Mucosa of gallbladder (tissue), 1 donor: ENCODE results near the gene BCKDHA. TPM values are rescaled to one million over a fixed set of nuclear protein-coding genes. Genes with fewer than 3 reads are reported as not detected.
"Not testable (repeated sequence)": the region's sequence is repeated elsewhere in the genome, so short reads cannot be mapped to it uniquely, and the experiment has no call there.

Source experiments
- DNase-seq: peaks from one replicate; pipeline ENCODE4 v3.0.0-alpha.2; 2020; ENCODE audit warnings: low spot score
- total RNA-seq: library from RNA; stranded (reverse); gene quantifications from one replicate; pipeline ENCODE4 v1.2.1, GENCODE V29; 2021
- donor health status: DM: no; HTN: no; CAD: no.

The BCKDHA gene
- total RNA-seq, 1 donor from 2014 or later: 26.4 TPM

- no peak for DNase-seq
These were observed 50.2 kb downstream of the BCKDHA start for GRCh38 chr19:41447732-41448332.

GRCh38 chr19:41449079-41449864, 51.7 kb downstream of the BCKDHA start:
- peak; percentile 74 for DNase-seq

DNA sequence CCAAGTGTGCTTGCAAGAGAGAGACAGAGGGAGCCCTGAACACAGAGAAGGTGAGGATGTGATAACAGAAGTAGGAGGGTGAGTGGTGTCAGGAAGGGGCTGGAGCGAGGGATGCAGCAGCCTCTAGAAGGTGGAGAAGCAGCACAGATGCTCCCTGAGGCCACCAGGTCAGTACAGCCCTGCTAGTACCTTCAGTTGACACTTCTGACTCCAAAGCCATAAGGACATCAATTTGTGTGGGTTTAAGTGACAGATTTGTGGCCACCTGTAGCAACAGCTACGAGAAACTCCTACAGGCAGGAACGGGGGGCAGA, 52.2 kb downstream of the BCKDHA start:
- DNase-seq: no peak

DNA sequence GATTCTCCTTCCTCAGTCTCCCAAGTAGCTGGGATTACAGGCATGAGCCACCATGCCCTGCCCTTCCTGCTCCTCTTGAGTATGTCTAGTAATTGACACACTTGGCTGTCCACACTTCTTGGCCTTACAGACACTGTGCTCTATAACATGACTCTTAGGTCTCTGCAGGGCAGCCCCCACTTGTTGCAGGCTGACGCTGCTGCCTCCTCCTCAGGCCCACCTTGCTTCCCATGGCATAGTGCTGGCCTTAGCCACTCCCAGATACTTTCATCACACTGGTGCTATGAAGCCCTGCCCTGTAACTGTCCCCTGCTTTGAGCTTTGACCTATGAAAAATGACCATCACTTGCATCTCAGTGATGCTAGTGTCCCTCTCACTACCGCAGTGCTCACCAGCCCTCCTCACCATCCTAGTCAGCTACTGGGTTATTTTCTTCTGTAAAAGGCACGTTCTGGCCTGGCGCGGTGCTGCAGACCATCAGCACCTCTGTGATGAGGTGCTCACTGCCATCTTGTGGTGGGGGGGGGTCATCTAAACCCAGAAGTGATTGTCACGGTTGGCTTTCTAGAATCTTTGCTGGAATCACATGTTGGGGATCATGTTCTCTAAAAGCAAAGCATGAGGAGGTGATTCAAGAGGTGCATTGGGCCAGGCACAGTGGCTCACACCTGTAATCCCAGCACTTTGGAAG, 55.1 kb downstream of the BCKDHA start:
- DNase-seq: no peak

DNA sequence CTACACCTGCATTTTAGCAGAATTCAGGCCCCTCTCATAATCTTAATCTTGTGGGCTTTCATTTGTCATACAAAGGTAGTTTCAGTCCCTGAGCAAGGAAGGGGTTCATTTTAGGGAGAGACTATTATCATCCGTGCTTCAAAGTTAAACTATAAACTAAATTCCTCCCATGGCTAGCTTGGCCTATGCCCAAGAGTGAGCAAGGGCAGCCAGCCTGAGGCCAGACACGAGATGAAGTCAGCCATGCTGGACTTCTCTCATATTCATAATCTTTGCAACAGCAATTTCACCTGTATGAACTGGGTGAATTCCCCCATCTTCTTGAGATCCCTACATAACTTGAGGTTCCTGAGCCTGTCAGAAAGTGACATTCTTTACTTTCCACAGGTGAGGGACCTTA, 58.3 kb downstream of the BCKDHA start:
- DNase-seq: no peak

DNA sequence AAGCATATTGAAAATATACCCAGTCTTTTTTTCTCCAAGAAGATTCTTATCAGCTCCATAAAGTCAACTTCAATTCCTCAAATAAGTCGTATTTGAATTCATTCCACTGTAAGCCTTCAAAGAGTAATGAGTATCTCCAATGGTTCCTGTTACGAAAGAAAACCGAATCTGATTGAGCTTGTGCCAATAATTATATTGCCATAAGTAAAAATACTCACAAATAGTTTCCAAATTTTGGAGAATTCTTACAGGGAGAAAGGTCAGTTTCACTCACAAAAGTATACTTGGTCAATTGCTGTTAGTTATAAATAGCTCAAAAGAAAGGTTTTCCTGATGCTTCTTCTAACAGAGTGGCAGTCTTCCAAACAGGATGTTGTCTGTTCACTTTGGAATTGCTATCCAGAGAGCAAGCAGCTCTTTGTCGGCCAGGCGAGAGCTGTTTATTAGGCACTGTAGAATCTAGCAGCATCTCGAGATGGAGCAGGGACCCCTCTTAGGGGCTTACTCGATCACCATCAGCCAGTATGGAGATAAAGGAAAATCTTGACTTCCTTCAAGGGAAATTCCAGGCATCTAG, 58.8 kb downstream of the BCKDHA start:
- no peak for DNase-seq

- no peak for DNase-seq
These were observed 59.6 kb downstream of the BCKDHA start for GRCh38 chr19:41457241-41457640.

- no peak for DNase-seq
These were observed 64.9 kb downstream of the BCKDHA start for GRCh38 chr19:41462497-41462896.

- DNase-seq: not testable (repeated sequence)
These were observed 65.9 kb downstream of the BCKDHA start for GRCh38 chr19:41463257-41464256.

Other genes starting within 250 kb of the BCKDHA start
- 90.1 TPM for gene CYP2S1, start 204.6 kb upstream of the BCKDHA start, total RNA-seq
- 57.3 TPM for gene AXL, start 178.6 kb upstream of the BCKDHA start, total RNA-seq
- 161 TPM for gene HNRNPUL1, start 133.4 kb upstream of the BCKDHA start, total RNA-seq
- 26.2 TPM for gene CCDC97, start 87.6 kb upstream of the BCKDHA start, total RNA-seq
- gene TGFB1, start 43.9 kb upstream of the BCKDHA start, total RNA-seq: 47.1 TPM
- 12.8 TPM for gene B9D2, start 33.7 kb upstream of the BCKDHA start, total RNA-seq
- gene TMEM91, start 21.3 kb upstream of the BCKDHA start, total RNA-seq: 8.6 TPM
- 12.3 TPM for gene EXOSC5, start 459 bp upstream of the BCKDHA start, total RNA-seq
- 2.4 TPM for gene B3GNT8, start 29.6 kb downstream of the BCKDHA start, total RNA-seq
- gene DMAC2, start 42.1 kb downstream of the BCKDHA start, total RNA-seq: 45.0 TPM
- gene ERICH4, start 45.3 kb downstream of the BCKDHA start, total RNA-seq: not detected
- gene CEACAM21, start 178.3 kb downstream of the BCKDHA start, total RNA-seq: 2.4 TPM
- gene CEACAM4, start 229.3 kb downstream of the BCKDHA start, total RNA-seq: 0.35 TPM